Umbilical cord (tissue), 2 donors: ENCODE data around the gene CCDC87. TPM values are rescaled to one million over a fixed set of nuclear protein-coding genes. Genes with fewer than 3 reads are reported as not detected.
A peak's percentile ranks its signal among the peaks of the same experiment; 100 is the strongest.
"Not testable (repeated sequence)": the region's sequence is repeated elsewhere in the genome, so short reads cannot be mapped to it uniquely, and the experiment has no call there.

Experiments
- DNase-seq: peaks from one replicate; pipeline ENCODE4 v3.0.0-alpha.2; 2015; ENCODE audit warnings: low spot score
- total RNA-seq: library from RNA; depleted of rRNA; stranded (reverse); fragments of >200 nt; gene quantifications from one replicate; pipeline ENCODE4 v1.2.3, GENCODE V29; 2014; ENCODE audit warnings: low replicate concordance; ENCODE audit not compliant: insufficient read depth

Gene CCDC87, protein sequence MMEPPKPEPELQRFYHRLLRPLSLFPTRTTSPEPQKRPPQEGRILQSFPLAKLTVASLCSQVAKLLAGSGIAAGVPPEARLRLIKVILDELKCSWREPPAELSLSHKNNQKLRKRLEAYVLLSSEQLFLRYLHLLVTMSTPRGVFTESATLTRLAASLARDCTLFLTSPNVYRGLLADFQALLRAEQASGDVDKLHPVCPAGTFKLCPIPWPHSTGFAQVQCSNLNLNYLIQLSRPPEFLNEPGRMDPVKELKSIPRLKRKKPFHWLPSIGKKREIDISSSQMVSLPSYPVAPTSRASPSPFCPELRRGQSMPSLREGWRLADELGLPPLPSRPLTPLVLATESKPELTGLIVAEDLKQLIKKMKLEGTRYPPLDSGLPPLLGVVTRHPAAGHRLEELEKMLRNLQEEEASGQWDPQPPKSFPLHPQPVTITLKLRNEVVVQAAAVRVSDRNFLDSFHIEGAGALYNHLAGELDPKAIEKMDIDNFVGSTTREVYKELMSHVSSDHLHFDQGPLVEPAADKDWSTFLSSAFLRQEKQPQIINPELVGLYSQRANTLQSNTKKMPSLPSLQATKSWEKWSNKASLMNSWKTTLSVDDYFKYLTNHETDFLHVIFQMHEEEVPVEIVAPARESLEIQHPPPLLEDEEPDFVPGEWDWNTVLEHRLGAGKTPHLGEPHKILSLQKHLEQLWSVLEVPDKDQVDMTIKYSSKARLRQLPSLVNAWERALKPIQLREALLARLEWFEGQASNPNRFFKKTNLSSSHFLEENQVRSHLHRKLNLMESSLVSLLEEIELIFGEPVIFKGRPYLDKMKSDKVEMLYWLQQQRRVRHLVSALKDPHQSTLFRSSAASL
- total RNA-seq = 0.24 TPM

DNA sequence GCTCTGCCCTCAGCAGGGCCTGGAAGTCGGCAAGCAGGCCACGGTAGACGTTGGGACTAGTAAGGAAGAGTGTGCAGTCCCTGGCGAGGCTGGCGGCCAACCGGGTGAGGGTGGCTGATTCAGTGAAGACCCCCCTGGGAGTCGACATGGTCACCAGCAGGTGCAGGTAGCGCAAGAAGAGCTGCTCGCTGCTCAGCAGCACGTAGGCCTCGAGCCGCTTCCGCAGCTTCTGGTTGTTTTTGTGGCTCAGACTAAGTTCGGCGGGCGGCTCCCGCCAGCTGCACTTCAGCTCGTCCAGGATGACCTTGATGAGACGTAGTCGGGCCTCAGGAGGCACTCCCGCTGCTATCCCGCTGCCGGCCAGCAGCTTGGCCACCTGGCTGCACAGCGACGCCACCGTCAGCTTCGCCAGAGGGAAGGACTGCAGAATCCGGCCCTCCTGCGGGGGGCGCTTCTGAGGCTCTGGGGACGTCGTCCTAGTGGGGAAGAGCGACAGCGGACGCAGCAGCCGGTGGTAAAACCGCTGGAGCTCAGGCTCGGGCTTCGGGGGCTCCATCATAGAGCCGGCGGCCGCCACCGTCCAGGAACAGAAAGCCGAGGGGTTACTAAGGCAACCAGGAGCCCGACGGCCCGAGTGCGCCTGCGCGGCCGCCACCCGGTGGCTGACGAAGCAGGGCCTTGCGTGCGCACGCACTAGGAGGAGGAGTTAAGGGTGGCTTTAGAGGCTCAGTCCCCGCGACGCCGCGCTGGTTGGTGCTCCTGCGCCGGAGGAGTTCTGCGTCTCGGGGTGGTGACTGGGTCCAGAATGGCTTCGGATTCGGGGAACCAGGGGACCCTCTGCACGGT is at the start of gene CCDC87, which contains the start of gene CCS:
CCDC87 (minus strand) TSS at position 607 of the 846 bp plus-strand sequence; CDS start at position 559, 48 bp downstream.
CCS (plus strand) TSS at position 729 of the 846 bp plus-strand sequence; CDS start at position 806, 77 bp downstream.
- peak; percentile 98 for DNase-seq

DNA sequence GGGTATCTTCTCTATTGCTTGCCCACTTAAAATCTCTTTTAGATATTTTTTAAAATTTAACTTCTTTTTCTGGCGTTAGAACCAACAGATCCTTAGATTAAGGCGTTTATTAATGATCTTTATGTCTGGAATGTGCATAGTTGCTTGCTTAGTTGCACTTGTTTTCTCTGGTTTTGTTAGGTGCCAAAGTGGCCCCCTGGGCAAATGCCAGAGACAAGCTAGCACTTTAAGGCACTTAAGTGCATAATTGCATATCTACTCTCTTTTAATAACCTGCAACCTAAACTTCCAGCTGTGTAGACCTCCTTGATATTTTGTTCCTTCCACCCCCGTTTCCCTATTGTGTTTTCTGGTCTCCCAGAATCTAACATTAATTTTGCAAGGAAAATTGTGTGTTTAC is 49.0 kb upstream of the CCDC87 start:
- no peak for DNase-seq

DNA sequence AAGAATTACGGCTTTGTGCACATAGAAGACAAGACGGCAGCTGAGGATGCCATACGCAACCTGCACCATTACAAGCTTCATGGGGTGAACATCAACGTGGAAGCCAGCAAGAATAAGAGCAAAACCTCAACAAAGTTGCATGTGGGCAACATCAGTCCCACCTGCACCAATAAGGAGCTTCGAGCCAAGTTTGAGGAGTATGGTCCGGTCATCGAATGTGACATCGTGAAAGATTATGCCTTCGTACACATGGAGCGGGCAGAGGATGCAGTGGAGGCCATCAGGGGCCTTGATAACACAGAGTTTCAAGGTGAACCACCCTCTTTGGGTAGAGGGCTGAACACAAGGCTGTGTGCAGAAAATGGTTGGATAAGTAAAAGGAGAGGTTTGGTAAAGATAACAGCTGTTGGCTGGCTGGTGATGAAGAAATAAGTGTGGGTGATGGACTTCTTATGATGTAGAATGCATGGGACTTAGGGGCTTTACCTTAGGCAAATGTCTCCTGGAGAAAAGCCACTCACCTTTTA is 47.0 kb upstream of the CCDC87 start:
- DNase-seq = not testable (repeated sequence)

DNA sequence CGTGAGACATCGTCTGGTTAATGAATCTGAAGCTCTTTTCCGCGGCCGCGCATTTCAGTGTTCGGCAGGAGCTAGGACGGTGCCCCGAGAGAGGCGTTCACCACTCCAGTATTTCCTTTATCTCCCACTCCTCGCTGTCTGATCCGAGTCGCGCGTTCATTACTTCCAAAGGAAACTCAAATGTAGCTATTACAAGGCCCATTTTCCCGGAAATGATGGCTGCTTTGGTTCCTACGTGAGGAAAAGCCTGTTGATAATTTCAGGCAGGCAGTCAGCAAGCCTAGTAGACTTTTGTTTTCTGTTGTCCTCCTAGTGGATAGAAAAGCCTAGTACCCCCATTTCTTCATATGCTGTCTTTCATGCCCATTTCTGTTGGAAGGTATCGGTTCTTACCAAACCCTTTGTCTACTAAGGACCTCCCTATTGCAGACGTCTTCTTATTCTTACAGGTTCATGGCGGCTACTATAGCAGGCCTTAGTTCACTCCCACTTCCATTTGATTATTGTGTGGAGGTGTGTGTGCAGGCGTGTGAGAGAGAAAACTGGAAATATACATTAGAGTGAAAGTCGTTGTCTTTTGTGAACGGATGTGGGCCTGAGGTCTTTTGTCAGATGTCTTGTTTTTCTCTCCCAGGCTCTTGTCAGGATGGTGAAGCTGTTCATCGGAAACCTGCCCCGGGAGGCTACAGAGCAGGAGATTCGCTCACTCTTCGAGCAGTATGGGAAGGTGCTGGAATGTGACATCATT is 46.4 kb upstream of the CCDC87 start:
- DNase-seq = peak; percentile 60

DNA sequence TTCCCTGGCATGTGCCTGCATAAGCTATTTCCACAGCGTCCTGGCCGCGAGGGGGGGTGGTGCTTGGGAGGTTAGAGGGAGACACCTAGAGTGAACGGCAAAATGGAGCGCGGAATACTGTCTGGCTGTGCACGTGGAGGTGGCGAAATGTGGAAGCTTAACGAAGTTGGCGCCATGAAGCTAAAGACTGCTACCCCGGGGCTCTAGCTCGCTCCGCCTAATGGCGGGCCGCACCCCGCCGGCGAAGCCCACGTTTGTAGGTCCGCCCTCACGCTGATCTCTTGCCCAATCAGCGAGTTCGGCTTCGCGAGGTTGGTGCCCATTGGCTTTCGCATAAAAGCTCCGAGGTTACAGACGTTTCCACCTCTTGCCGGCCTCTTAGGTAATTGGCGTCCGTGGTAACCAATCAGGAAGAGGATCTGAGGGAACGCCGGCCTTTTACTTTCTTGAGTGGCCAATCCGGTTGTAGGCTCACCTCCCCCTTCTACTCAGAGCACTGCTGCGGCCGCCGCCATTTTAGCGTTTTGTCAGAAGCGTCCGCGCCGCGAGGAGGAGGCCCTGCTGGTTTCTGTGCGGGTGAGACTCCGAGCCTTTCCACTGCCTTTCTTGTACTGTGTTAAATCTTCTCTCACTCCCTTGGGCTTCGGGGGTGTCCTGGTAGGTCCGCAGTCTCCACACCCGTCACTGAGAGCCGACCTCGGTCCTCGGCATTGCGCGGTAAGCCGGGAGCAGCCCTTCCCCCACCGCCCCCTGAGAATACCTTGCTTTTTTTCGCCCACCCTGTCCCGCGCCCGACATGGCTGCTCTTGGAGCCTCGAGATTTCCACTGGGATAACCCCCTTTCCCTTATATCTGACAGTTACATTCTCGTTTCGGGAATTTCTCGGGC is 45.6 kb upstream of the CCDC87 start, which contains the start of gene RBM4:
RBM4 (plus strand) TSS at position 527 of the 889 bp plus-strand sequence. CDS start 1,009 bp downstream, outside the sequence.
- DNase-seq = peak; percentile 100

DNA sequence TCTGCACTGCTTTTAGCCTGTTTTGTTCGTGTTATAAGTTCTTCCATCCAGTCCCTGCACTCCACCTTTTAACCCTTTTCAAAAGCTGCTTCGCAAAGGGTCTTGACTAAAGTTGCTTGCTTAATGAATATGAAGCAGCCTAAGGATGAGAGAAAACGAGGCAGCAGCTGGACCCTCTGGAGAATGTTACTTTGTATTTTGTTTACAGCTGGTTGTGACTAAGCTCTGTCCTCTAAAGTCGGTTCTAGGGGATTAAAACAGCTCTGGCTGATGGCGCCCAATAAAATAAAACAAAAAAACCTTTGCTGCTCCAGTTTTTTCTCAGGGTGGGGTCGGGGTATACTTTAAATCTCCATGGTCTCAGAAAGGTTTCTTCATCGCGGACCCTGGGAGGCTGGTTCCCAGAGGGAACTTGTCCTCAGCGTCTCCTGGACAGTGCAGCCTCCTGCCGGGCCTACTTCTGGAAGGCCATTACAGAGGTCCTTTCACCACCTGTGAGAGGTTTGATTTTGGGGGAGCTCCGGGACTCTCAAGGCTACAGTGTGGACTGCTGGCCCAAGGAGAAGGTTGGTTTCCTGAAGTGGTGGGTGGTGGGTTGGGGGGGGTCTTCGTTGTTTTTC is 44.8 kb upstream of the CCDC87 start:
- DNase-seq = no peak

DNA sequence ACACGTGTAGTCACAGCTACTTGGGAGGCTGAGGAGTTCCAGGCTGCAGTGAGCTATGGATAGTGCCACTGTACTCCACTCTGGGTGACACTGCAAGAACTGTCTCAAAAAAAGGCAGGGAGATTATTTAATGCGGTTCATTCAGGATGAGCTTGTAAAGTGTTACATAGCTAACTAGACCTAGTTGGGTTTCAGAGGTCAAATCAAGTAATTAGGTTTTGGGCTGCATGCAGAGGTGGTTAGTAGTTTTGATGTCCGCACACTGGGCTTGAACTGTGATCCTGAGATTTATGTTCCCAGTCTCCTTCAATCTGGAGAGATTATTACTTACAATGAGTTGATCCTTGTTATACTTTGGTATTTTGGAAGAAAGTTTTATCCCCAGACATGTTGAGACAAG is 43.5 kb upstream of the CCDC87 start:
- no peak for DNase-seq

DNA sequence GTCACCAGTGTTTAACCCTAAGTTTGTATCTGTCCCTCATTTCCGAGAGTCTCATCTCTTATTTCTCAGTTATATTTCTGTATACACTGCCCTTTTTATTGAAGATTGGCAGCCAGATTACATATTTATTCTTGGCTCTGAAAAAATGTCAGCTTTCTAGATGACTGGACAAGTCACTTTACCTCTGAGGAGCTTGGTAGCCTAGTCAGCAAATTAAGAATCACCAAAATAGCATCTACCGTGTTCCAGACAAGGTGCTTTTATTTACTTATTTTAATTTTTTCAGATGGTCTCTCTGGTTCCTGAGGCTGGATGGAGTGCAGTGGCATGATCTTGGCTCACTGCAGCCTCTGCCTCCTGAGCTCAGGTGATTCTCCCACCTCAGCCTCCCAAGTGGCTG is 40.1 kb upstream of the CCDC87 start:
- DNase-seq = no peak

DNA sequence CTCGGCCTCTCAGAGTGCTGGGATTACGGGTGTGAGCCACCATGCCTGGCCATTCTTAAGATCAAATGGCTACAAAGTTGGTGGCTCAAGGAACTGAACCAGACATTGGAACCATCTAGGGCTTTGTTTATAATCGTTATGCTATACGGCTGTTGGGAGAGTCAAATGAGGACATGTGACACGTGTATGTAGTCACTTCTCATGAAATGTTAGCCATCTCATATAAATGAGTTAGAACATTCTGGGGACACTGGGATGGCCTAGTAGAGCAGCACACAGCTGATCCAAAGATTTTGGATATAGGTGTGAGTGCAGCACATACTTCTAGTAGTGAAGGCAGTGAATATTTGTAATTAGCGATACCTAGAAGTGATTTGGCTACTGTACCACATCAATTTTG is 39.0 kb upstream of the CCDC87 start:
- DNase-seq = no peak

DNA sequence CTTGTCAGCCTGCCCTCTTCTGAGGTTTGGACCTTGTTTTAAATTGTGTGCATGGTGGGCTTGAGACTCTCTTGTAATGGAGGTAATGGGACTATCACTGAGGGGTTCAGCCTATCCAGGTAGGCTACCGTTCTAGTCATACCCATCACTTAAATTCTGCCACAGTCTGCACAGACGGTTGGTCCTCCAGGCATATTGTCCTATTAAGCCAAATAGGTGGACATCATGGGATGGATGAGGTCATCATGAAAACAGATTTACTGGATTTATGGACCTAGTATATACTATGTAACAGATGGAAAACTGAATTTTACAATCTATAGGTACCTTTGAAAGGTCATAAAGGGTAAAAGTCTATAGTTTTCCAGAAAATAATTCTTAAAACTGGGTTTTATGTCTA is 36.5 kb upstream of the CCDC87 start:
- DNase-seq = no peak

DNA sequence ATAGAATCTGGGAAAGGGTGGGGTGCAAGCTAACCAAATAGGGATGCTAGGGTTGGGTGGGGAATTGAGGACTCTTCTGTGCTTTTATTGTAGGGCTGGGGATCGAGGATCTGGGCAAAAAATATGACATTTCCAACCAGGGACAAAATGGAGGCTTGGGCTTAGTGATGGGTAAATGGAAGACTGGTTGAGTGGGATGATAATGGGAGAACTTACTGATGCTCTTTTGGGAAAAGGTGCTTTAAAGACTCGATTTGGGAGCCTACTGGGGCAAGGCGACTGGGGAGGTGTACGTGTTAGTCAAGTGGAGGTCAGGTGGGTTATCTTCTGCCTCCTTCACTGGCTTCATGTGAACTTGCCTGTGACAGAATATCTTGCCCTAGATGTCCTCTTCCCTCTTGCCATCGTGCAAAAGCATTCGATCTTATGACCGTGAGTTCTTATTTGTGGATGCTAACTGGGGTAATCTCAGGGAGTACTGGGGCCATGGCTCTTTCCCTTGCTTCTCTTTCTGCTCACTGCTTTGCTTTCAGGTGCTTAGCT is 35.3 kb upstream of the CCDC87 start:
- no peak for DNase-seq

DNA sequence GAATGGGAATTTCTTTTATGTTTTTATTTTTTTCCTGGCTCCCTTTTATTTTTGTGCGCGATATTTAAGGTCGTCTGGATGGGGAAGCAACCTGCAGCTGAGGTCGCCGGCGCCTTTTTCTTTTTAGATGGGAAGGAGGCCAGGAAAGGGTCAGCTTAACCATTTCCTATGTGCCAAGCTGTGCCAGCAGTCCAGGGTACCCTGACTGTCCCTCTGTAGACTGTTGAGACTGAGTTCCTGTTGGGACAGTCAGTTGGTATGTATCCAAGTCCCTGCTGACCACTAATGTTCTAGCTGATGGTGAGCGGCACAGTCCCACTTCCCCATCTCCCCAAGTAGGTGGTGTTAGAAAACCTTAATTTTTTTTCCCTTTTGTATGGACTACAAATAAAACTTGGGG is 34.1 kb upstream of the CCDC87 start:
- no peak for DNase-seq

DNA sequence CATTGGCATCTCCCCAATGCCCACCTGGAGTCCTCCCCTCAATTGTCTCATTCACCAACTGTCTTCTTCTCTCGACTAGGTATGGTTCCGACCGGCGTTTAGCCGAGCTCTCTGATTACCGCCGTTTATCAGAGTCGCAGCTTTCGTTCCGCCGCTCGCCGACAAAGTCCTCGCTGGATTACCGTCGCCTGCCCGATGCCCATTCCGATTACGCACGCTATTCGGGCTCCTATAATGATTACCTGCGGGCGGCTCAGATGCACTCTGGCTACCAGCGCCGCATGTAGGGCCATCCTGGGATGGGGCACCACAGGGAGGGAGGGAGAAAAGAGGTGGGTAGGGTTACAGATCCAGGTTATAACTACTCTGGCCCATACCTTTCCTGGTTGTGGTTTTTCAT is 33.5 kb upstream of the CCDC87 start:
- DNase-seq = no peak

DNA sequence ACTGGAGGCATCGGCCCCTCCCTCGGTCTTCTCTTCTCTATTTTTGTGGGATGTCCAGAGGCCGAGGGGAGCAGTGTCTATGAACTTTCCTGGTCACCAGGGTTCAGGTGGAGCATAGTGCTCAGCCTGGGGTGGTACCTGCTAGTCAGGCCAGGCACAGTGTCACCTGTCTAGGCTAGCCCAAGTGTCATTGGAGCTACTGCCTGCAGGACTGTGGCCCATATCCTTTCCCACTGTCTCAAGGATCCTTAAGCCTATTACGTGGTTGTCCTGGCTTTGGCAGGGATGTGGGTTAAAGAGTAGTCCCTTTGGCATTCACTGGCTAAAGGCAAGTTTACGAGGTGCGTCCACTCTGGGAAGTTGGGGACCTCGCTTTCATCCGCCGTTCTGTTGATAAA is 32.9 kb upstream of the CCDC87 start:
- no peak for DNase-seq

DNA sequence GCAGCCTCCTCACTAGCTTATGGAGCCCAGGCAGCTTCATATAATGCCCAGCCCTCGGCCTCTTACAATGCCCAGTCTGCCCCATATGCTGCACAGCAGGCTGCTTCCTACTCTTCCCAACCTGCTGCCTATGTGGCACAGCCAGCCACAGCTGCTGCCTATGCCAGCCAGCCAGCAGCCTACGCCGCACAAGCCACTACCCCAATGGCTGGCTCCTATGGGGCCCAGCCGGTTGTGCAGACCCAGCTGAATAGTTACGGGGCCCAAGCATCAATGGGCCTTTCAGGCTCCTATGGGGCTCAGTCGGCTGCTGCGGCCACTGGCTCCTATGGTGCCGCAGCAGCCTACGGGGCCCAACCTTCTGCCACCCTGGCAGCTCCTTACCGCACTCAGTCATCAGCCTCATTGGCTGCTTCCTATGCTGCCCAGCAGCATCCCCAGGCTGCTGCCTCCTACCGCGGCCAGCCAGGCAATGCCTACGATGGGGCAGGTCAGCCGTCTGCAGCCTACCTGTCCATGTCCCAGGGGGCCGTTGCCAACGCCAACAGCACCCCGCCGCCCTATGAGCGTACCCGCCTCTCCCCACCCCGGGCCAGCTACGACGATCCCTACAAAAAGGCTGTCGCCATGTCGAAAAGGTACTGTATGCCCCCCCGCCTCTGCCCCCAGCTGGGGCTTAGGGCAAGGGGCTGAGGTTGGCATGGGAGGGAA is 32.3 kb upstream of the CCDC87 start:
- DNase-seq = no peak

DNA sequence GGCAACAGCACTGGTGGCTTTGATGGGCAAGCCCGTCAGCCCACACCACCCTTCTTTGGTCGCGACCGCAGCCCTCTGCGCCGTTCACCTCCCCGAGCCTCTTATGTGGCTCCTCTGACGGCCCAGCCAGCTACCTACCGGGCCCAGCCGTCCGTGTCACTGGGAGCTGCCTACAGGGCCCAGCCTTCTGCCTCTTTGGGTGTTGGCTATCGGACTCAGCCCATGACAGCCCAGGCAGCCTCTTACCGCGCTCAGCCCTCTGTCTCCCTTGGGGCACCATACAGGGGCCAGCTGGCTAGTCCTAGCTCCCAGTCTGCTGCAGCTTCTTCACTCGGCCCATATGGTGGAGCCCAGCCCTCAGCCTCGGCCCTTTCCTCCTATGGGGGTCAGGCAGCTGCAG is 31.6 kb upstream of the CCDC87 start:
- DNase-seq = no peak

DNA sequence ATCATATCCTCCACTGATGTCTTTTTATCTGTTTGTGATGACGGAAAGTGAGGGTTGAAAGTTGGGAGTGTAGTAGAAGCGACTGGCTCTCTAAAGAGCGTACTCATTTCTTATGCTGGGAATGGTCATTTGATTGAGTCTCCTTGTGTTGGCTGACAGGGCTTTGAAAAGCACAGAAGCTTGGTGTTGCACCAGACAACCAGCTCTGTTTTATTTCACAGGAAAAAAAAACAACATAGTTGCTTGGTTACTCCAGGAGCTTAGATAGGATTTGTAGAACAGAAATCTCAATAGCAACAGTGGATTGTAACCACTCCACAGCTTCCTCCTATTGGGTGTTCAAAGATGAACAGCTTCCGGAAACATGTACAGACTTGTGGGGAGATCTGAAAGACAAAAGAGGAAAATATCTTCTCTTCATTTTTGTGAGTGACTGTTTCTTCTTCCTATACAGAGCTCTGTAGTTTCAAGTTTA is 26.3 kb upstream of the CCDC87 start:
- DNase-seq = peak; percentile 97
